ENCODE results near the gene TNFRSF8. TPM values are rescaled to one million over a fixed set of nuclear protein-coding genes. Genes with fewer than 3 reads are reported as not detected.

Gene TNFRSF8
- total and polyA plus RNA-seq, 2 of the 13 experiments (the other 11 are each of a cell fraction or from before 2014, with no cell fraction given) = not detected

DNA sequence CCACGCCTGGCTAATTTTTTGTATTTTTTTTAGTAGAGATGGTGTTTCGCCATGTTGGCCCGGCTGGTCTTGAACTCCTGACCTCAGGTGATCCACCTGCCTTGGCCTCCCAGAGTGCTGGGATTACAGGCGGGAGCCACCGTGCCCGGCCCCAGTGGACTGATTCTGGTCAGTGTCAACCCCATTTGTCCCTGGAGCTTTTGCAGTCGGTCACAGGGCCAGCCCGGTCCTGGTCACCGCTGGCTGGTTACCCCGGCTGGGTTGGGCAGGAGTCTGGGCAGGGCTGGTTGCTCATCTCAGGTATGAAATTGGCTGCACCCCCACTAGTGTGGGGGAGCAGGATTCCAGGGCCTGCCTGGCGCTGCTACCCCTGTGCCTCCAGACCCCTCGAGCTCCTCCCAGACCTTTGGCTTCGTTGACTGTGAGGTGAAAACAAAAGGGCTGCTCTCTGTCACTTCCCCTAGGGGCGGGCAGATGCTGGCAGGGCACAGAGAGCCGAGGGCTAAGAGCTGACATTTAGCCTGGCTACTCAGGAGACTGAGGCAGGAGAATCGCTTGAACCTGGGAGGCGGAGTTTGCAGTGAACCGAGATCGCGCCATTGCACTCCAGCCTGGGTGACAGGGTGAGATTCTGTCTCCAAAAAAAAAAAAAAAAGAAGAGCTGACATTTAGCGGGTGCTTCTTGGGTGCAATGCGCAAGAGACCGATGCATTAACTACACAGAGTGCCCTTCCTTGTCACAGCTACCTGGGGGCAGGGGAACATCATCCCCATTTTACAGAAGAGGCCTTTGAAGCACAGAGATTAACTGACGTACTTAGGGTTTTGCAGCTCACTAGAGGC, 114.3 kb downstream of the TNFRSF8 start:
- no peak for ATAC-seq
- H3K4me2 ChIP-seq (ENCODE audit: low read depth, low read length) = no peak overlapping the region
- H3K36me3 ChIP-seq (replicated peaks in 1 of 2; ENCODE audit: control insufficient read depth in 1 of 2, insufficient read depth in 2 of 2, low read length in 2 of 2) = no peaks in the 10 kb centered on the region
- no peaks in the 10 kb centered on the region for H3K79me2 ChIP-seq (ENCODE audit: insufficient read depth, low read length)
- no peak overlapping the region for H3K27ac ChIP-seq (ENCODE audit: extremely low read length, insufficient read depth, low read length)
- ChIA-PET CTCF (ENCODE audit: low intra/inter-chr PET ratio, low total read pairs) (no interaction called here), POLR2A (no interaction called here)
- peaks cover 5 to 53% of the 10 kb centered on the region in 2 experiments; a peak in 4 of 5 replicates for H3K27me3 ChIP-seq (ENCODE audit: control insufficient read depth in 1 of 2, insufficient read depth in 2 of 2, low read length in 2 of 2)
- no peaks in the 10 kb centered on the region for H4K20me1 ChIP-seq (ENCODE audit: insufficient read depth, low read length)
- intact Hi-C loops (cut with micrococcal nuclease; ENCODE audit: unreplicated experiment) (no loop called here), in situ Hi-C loops (cut with HindIII; ENCODE audit: extremely low pct_ligation_motif_present, low pct_unique_long_range_greater_than_20kb) (no loop called here)
- DNase-seq (ENCODE audit: low spot score) = no peak
- no peak overlapping the region for H2AFZ ChIP-seq (ENCODE audit: low read length)
- no peaks in the 10 kb centered on the region for H3K9me3 ChIP-seq (ENCODE audit: low read length)
- 44% methylated on average over 14 of the region's 24 CpGs for WGBS (ENCODE audit: low lambda C conversion rate)
- H3K4me1 ChIP-seq (ENCODE audit: insufficient read depth, low read length) = peaks cover 19% of the 10 kb centered on the region
- no TSS peak for BruUV-seq (replicated peaks)
- no peak overlapping the region for H3K9ac ChIP-seq (ENCODE audit: insufficient read depth, low read depth, low read length)
- H3K4me3 ChIP-seq (replicated peaks in 1 of 3; ENCODE audit: insufficient read depth in 1 of 3, low read depth in 2 of 3, low read length in 3 of 3) = no peak overlapping the region
- TF ChIP-seq ZMYM4 (CRISPR knock-in tag; IDR thresholded peaks at IDR 0.05) = no peak
- no peak for TF ChIP-seq ZNF12 (CRISPR knock-in tag; IDR thresholded peaks at IDR 0.05)
- TF ChIP-seq ZNF367 (CRISPR knock-in tag; IDR thresholded peaks at IDR 0.05; ENCODE audit: borderline replicate concordance) = no peak
- no peak for TF ChIP-seq SKI (IDR thresholded peaks at IDR 0.05; ENCODE audit: partially characterized antibody)
- TF ChIP-seq ZEB1 (IDR thresholded peaks at IDR 0.05; ENCODE audit: insufficient replicate concordance, low read depth) = no peak
- no peak for TF ChIP-seq NFE2L2 (IDR thresholded peaks at IDR 0.05; ENCODE audit: low read length)
- no peak for TF ChIP-seq ZNF777 (CRISPR knock-in tag; IDR thresholded peaks at IDR 0.05)
- no peak for TF ChIP-seq ZNF180 (CRISPR knock-in tag; IDR thresholded peaks at IDR 0.05; ENCODE audit: borderline replicate concordance, low read depth)
- no peak for TF ChIP-seq RAD51 (IDR thresholded peaks at IDR 0.05; ENCODE audit: borderline replicate concordance)
- TF ChIP-seq ZNF251 (CRISPR knock-in tag; IDR thresholded peaks at IDR 0.05) = no peak
- TF ChIP-seq KDM1A (CRISPR knock-in tag; IDR thresholded peaks at IDR 0.05) = no peak
- no peak for FAIRE-seq
